Esophagus squamous epithelium (tissue), 4 donors: ENCODE measurements around the gene PRKACG.

Source experiments
- CTCF ChIP-seq, 6 experiments: fragments of 450-650 bp in 4 of 6; fragments of 200-600 bp in 2 of 6; sonication (generic) in 2 of 6; IDR thresholded peaks; one replicate each; pipeline ENCODE4 v1.5.1; 2016 to 2019; ENCODE audit warnings: antibody characterized with exemption in 6 of 6, mild to moderate bottlenecking in 4 of 6, moderate library complexity in 4 of 6
- POLR2A ChIP-seq, 4 donors: fragments of 450-650 bp; IDR thresholded peaks; one replicate each; pipeline ENCODE4 v1.6.1; 2017; ENCODE audit warnings: antibody characterized with exemption in 4 of 4, mild to moderate bottlenecking in 4 of 4, moderate library complexity in 3 of 4

DNA sequence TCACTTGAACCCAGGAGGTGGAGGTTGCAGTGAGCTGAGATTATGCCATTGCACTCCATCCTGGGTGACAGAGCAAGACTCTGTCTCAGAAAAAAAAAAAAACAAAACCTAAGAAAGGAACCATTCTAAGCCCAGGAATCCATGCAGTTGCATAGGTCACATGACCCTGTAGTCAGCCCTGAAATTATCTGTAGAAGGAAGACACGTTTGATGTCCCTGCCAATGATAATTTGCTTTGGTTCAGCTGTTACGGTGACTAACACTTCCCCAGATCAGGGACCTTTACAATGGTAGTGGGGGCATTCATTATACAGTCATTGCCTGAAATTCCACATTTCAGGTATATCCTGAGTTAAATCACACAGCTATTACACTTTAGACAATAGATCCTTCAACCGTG lies 50.5 kb downstream of the PRKACG start:
- TF ChIP-seq CTCF (IDR thresholded peaks at IDR 0.05) = no peak
- TF ChIP-seq POLR2A (IDR thresholded peaks at IDR 0.05) = no peak
